ENCODE data around the gene PKLR.
"Not testable (repeated sequence)": the region's sequence is repeated elsewhere in the genome, so short reads cannot be mapped to it uniquely, and the experiment has no call there.

Gene PKLR

DNA sequence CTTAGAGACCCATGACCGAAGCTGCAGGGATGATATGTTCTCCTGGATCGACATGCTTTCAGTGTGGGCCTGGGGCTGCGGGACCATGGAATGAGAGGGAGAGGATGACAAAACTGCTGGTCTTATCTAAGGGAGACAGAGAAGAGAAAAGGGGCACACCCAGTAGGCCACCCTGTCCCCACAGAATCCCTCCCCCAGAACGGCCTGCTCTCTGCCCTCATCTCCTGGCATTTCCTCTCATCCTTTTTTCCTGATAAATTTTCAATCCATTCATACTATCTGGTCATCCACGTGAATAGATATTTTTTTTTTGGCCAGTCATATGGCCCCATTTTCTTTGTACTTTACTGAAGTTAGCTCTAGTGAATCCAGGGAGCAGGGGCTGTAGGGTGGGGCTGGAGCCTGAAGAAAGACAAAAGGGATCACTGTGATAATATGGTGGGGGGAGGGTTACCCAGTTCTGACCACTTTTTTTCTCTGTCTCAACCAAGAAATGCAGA lies at the start of gene PKLR:
PKLR (minus strand) TSS at position 97 of the 500 bp plus-strand sequence; CDS start at position 54, 43 bp downstream.
- no peak for DNase-seq (ENCODE audit: low read depth, low spot score)

- no peak for DNase-seq (ENCODE audit: low read depth, low spot score)
These were observed 41.6 kb upstream of the PKLR start for GRCh38 chr1:155342842-155343241.

- no peak for DNase-seq (ENCODE audit: low read depth, low spot score)
These were observed 38.4 kb upstream of the PKLR start for GRCh38 chr1:155339515-155340097.

GRCh38 chr1:155334962-155335361 lies 33.7 kb upstream of the PKLR start:
- DNase-seq (ENCODE audit: low read depth, low spot score) = no peak

DNA sequence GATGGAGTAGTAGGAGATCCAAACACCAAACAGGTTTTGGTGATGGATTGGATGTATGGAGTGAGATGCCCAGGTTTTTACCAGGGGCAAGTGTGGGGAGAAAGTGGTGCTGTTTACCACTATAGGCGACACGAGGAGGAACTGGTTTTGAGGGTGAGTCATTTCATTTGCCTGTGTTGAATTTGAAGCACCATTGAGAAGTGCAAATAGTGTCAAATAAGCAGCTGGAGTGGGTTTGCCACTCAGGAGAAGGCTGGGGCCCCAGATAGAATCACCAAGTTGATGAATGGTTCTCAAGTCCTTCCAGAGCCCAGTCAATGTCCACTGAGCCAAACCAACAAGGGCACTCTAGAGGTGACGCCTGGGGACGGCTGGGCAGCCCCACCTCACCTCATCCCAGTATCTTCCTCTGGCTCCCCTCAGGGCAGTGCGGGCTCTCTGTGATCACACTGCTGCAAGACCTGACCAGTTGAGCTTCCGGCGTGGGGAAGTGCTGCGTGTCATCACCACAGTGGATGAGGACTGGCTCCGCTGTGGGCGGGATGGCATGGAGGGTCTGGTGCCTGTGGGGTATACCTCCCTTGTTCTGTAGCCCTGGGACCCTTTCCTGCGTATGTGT lies 28.9 kb upstream of the PKLR start:
- no peak for DNase-seq (ENCODE audit: low read depth, low spot score)

DNA sequence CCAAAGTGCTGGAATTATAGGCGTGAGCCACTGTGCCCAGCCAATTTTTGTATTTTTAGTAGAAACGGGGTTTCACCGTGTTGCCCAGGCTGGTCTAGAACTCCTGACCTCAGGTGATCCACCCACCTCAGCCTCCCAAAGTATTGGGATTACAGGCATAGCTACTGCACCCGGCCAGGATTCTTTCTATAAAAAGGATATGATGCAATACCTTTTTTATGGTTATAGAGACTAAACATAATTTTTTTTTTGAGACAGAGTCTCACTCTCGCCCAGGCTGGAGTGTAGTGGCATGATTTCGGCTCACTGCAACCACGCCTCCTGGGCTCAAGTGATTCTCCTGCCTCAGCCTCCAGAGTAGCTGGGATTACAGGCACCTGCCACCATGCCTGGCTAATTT lies 27.6 kb upstream of the PKLR start:
- not testable (repeated sequence) for DNase-seq (ENCODE audit: low read depth, low spot score)

GRCh38 chr1:155327981-155328380 lies 26.7 kb upstream of the PKLR start:
- DNase-seq (ENCODE audit: low read depth, low spot score) = no peak

DNA sequence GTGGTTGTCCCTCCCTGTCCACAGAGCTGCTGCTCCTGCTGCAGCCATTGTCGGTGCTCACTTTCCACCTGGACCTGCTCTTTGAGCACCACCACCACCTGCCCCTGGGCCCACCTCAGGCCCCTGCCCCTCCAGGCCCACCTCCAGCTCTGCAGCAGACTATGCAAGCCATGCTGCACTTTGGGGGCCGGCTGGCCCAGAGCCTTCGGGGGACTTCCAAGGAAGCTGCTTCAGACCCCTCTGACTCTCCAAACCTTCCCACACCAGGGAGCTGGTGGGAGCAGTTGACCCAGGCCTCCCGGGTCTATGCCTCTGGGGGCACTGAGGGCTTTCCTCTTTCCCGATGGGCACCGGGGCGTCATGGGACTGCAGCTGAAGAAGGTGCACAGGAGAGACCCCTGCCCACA lies 25.4 kb upstream of the PKLR start:
- no peak for DNase-seq (ENCODE audit: low read depth, low spot score)

DNA sequence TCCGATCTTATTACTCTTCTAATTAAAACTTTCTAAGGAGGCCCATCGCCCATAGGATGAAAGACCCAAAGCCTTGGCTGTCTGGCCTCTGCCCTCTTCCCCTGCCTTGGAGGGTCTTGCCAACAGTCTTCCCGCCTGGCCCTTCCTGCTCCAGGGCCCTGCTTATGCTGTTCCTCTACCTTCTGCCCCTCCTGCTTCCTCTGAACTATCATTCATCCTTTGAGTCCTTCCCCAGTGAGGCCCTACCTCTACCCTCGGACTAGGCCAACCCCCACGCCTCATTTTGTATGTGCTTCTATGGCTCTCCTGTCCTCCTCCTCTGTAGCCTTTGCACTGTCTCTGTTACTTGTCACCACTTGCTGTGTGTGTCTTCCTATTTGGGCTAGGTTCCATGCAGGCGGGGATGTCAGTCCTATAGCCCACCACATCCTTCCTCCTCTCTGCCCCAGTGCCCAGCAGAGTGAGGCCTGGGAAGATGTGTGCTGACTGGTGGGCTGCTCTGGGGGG lies 24.8 kb upstream of the PKLR start:
- no peak for DNase-seq (ENCODE audit: low read depth, low spot score)

DNA sequence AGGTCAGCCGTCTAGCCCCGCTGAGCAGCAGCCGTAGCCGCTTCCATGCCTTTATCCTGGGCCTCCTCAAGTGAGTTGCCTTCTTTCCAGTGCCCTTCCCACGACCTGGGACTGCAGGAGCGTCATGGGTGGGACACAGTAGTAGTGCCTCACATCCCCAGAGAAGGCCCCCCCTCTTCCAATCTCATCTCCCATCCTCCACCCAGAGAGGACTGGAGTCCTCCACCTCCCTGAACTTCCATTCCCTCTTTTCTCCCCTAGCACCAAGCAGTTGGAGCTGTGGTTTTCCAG lies 24.3 kb upstream of the PKLR start:
- DNase-seq (ENCODE audit: low read depth, low spot score) = no peak

DNA sequence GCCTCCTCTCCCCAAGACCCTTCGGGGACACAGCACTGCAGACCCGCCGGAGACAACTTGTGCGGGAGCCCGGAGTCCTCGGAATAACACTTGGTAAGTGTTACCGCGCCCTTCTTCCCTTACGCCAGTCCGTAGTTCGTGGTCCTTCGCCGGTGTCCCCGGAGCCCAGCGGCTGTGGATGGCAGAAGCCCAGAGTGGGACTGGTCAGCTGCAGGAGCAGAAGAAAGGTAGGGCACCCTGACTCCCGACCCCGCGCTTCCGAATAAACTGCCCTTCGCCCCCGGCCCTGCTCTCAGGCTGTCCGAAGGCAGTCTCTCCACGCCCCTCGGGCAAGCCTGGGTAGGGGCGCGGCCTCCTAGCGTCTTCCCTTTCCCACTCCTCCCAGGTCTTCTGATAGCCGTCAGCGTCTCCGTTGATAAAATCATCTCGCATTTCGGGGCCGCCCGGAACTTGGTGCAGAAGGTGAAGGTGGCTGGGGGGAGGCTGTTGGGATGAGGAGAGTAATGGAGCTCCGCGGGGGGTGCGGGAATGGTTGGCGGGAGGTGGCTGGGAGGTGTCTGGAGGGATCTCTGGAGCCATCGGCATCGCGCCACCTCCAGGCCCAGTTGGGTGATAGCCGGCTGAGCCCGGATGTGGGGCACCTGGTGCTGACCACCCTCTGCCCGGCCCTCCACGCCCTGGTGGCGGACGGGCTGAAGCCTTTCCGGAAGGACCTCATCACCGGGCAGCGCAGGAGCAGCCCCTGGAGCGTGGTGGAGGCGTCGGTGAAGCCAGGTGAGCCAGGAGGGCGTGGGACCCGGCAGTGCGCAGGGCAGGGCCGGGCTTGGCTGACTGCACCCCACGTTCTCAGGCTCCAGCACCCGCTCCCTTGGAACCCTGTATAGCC lies 23.7 kb upstream of the PKLR start:
- no peak for DNase-seq (ENCODE audit: low read depth, low spot score)

GRCh38 chr1:155324037-155324716 lies 22.9 kb upstream of the PKLR start:
- peak; percentile 85 for DNase-seq (ENCODE audit: low read depth, low spot score)

- DNase-seq (ENCODE audit: low read depth, low spot score) = peak; percentile 86
These were observed 22.4 kb upstream of the PKLR start for GRCh38 chr1:155323729-155324036.

DNA sequence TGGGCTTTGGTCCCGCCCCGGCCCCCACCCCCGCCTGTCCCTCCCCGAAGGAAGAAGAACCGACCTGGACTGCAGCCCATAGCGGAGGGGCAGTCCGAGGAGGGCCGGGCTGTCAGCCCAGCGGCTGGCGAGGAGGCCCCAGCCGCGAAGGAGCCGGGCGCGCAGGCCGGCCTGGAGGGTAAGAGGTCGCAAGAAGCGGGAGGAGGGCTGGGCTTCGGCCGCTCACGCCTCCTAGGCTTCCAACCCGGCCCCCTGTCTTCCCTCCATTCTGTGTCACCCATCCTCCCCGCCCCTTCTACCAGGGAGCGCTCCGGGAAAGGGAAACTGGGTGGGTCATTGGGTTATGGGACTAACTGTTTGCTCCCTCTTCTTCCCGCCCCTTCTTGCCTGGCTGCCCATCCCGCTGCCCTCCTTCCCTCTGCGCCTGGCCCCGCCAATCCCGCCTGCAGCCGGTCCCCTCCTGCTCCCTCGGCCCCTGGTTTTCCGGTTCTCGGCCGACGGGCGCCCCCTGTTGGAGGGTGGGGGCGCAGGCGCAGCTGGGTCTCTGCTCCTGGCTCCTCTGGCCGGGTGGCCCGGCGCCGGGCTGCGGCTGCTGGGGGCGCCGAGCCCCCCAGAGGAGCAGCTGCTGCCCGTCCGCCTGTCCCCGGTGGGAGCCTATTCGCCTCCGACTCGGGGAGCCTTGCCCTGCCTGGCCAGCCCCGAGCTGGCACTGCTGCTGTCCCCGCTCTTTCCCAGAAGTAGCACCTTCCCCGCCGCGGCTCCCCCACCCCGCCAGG lies 21.9 kb upstream of the PKLR start:
- peak; percentile 76 for DNase-seq (ENCODE audit: low read depth, low spot score)

DNA sequence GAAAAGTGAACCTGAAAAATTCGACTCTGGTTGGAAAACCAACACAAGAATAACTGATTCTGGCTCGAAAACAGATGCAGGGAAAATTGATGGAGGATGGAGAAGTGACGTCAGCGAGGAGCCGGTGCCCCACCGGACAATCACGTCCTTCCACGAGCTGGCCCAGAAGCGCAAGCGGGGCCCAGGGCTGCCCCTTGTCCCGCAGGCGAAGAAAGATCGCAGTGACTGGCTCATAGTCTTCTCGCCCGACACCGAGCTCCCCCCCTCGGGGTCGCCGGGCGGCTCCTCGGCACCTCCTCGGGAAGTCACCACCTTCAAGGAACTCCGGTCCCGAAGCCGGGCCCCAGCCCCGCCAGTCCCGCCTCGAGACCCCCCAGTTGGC lies 21.3 kb upstream of the PKLR start:
- no peak for DNase-seq (ENCODE audit: low read depth, low spot score)

DNA sequence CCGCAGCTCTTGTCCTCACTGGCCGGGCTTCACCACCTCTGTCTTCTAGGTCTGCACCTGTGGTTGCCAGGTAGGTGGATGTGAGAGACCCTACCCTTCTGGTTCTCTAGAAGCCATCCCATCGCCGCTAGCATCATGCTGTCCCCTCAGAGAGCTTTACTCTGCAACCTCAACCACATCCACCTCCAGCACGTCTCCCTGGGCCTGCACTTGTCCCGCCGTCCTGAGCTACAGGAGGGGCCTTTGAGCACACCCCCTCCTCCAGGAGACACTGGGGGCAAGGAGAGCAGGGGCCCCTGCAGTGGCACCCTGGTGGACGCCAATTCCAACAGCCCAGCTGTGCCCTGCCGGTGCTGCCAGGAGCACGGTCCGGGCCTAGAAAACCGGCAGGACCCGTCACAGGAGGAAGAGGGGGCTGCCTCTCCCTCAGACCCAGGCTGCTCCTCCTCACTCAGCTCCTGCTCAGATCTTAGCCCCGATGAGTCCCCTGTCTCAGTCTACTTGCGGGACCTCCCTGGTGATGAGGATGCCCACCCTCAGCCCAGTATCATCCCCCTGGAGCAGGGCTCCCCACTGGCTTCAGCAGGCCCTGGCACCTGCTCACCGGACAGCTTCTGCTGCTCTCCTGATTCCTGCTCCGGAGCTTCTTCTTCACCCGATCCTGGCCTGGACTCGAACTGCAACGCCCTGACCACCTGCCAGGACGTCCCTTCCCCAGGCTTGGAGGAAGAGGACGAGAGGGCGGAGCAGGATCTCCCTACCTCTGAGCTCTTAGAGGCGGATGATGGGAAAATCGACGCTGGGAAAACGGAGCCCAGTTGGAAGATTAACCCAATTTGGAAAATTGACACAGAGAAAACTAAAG lies 20.6 kb upstream of the PKLR start:
- no peak for DNase-seq (ENCODE audit: low read depth, low spot score)

- no peak for DNase-seq (ENCODE audit: low read depth, low spot score)
These were observed 19.7 kb upstream of the PKLR start, which contains the start of gene RUSC1 for GRCh38 chr1:155320661-155321617. Gene RUSC1, plus strand, starts transcription at chr1:155320894. Its CDS starts 880 bp downstream, at chr1:155321774.

GRCh38 chr1:155320252-155320651 lies 19.0 kb upstream of the PKLR start:
- DNase-seq (ENCODE audit: low read depth, low spot score) = no peak

DNA sequence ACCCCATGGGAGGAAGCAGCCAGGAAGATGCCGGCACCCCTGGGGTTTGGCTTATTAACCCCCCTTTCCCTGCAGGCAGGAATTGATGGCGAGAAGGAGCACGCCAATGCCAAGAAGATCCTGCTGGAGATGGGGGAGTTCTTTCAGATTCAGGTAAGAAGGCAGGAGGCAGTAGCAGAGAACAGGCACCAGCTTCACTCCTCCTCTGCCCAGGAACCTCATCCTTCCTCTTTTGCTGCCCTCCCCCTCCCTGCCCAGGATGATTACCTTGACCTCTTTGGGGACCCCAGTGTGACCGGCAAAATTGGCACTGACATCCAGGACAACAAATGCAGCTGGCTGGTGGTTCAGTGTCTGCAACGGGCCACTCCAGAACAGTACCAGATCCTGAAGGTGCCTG lies 18.3 kb upstream of the PKLR start:
- DNase-seq (ENCODE audit: low read depth, low spot score) = no peak

Measured in smooth muscle cell of the brain vasculature (primary cell).